Stomach (tissue), 9 donors: Measurements from ENCODE around the gene LPCAT4. TPM values are rescaled to one million over a fixed set of nuclear protein-coding genes. Genes with fewer than 3 reads are reported as not detected.

ENCODE experiments used
- DNase-seq, 2 donors: peaks; one replicate each; pipeline versions ENCODE4 v3.0.0 to v3.0.0-alpha.2; 2013 to 2019
- H3K27ac ChIP-seq, 5 donors: fragments of 200-600 bp in 4 of 5; sonication (generic) in 4 of 5; one replicate each; pipeline ENCODE4 v1.5.1; 2013 to 2019; ENCODE audit warnings: mild to moderate bottlenecking in 1 of 5, moderate library complexity in 1 of 5
- H3K27me3 ChIP-seq, 3 donors: fragments of 200-600 bp; sonication (generic); one replicate each; pipeline ENCODE4 v1.5.1; 2017 to 2019; ENCODE audit warnings: mixed run types in 1 of 3
- H3K36me3 ChIP-seq, 4 donors: fragments of 200-600 bp; sonication (generic); 1 replicate in 3 of 4; 2 replicates in 1 of 4; pipeline ENCODE4 v1.5.1; 2016 to 2019
- H3K4me1 ChIP-seq, 4 donors: fragments of 200-600 bp; sonication (generic); one replicate each; pipeline ENCODE4 v1.5.1; 2016 to 2019
- H3K4me3 ChIP-seq, 4 donors: fragments of 200-600 bp; sonication (generic) in 3 of 4; one replicate each; pipeline ENCODE4 v1.5.1; 2016 to 2019; ENCODE audit warnings: mild to moderate bottlenecking in 1 of 4
- H3K9me3 ChIP-seq, 4 donors: fragments of 200-600 bp; sonication (generic); one replicate each; pipeline ENCODE4 v1.5.1; 2016 to 2019
- EP300 ChIP-seq: sonication (generic); formaldehyde crosslinking; IDR thresholded peaks from one replicate; pipeline ENCODE4 v1.6.1; 2017; ENCODE audit warnings: antibody characterized with exemption
- POLR2A ChIP-seq, 4 donors: fragments of 450-650 bp; IDR thresholded peaks; one replicate each; pipeline ENCODE4 v1.6.1; 2016; ENCODE audit warnings: antibody characterized with exemption in 4 of 4, control low read depth in 2 of 4, mild to moderate bottlenecking in 1 of 4, moderate library complexity in 1 of 4
- POLR2AphosphoS5 ChIP-seq, 3 donors: sonication (generic); formaldehyde crosslinking; IDR thresholded peaks; one replicate each; pipeline ENCODE4 v1.6.1; 2016; ENCODE audit warnings: antibody characterized with exemption in 3 of 3
- whole genome bisulfite sequencing, 5 donors: extraction: QIAGEN DNeasy Blood & Tissue Kit in 3 of 5; methylation state at CpG; one replicate each; pipeline versions ENCODE4 v1.1.5 to v1.1.7; 2013 to 2018; 5-methylcytosine and 5-hydroxymethylcytosine counted together
- intact Hi-C: fragments of 100-400 bp; cut with DNase I; formaldehyde crosslinking; loops from one replicate; pipeline ENCODE4 v1.15.1; 2023; ENCODE audit warnings: low total_unique reads
- polyA plus RNA-seq, 3 donors: library from polyadenylated mRNA; stranded (reverse); fragments of 200-250 nt; gene quantifications; one replicate each; pipeline ENCODE4 v1.2.3, GENCODE V29; 2013
- total RNA-seq, 5 donors: library from RNA; depleted of rRNA; stranded (reverse); fragments of >200 nt; gene quantifications; one replicate each; pipeline versions ENCODE4 v1.1.0 to v1.2.3, GENCODE V29; 2014 to 2016
- TF ChIP-seq, protein P1 (sequence below), 7 experiments: fragments of 450-650 bp in 4 of 7; fragments of 200-600 bp in 3 of 7; sonication (generic) in 3 of 7; IDR thresholded peaks; one replicate each; pipeline ENCODE4 v1.5.1; 2016 to 2019; ENCODE audit warnings: antibody characterized with exemption in 7 of 7, control low read depth in 2 of 7, mild to moderate bottlenecking in 1 of 7
- donor health status: healthy with polysubstance abuse.
- donor health status: Bipolar disorder and iron deficiency.
- donor health status: healthy.

Gene LPCAT4
- total and polyA plus RNA-seq, 8 donors, result 11.6 to 206 (median 65.1) TPM

DNA sequence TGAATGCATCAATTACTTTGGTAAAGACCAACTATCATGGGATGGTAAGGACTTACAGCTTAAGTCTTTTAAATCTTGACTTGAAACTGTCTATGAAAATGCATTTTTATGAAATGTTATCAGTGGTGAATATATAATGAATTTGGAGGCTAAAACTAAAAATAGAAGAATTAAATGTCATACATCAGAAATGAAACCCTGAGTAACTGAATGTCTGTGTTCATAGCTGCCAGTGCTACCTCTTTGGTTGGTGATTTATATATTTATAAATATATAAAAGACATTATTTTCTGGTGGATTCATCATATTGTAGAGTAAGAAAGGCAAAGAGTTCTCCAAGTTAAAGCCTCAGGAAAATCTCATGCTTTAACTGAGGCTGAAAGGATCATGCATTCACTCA is 41.6 kb downstream of the LPCAT4 start:
- intact Hi-C loops, result no loop called here
- H3K36me3 ChIP-seq, result no peaks in the 10 kb centered on the region
- no peak overlapping the region for H3K27ac ChIP-seq
- no peak overlapping the region for H3K4me3 ChIP-seq
- H3K9me3 ChIP-seq, result no peaks in the 10 kb centered on the region
- TF ChIP-seq POLR2AphosphoS5 (IDR thresholded peaks at IDR 0.05) (no peak), POLR2A (IDR thresholded peaks at IDR 0.05) (no peak), EP300 (no peak)
- TF ChIP-seq, protein P1, sequence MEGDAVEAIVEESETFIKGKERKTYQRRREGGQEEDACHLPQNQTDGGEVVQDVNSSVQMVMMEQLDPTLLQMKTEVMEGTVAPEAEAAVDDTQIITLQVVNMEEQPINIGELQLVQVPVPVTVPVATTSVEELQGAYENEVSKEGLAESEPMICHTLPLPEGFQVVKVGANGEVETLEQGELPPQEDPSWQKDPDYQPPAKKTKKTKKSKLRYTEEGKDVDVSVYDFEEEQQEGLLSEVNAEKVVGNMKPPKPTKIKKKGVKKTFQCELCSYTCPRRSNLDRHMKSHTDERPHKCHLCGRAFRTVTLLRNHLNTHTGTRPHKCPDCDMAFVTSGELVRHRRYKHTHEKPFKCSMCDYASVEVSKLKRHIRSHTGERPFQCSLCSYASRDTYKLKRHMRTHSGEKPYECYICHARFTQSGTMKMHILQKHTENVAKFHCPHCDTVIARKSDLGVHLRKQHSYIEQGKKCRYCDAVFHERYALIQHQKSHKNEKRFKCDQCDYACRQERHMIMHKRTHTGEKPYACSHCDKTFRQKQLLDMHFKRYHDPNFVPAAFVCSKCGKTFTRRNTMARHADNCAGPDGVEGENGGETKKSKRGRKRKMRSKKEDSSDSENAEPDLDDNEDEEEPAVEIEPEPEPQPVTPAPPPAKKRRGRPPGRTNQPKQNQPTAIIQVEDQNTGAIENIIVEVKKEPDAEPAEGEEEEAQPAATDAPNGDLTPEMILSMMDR (IDR thresholded peaks at IDR 0.05), result no peak
- no peaks in the 10 kb centered on the region for H3K4me1 ChIP-seq
- no peak for DNase-seq
- no peaks in the 10 kb centered on the region for H3K27me3 ChIP-seq

DNA sequence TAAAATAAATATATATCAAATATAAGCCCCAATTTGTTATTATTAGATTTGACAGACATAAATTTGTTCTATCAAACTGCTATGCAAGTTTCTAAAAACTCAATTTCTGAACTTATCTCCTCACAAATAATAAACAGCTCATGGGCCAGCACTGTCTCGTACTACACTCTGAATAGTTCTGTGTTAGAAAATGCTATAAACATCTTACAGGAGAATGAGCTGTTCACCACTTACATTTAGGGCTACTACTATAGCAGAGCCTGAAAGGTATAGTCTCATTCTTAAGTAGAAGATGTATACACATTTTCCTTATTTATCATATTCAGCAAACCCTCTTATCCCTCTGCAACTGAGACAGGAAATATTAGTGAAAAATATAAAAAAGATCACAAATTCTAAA is 42.1 kb downstream of the LPCAT4 start:
- Histone ChIP-seq H3K4me1 (no peaks in the 10 kb centered on the region), H3K36me3 (no peaks in the 10 kb centered on the region), H3K27ac (no peak overlapping the region), H3K27me3 (no peaks in the 10 kb centered on the region), H3K9me3 (no peaks in the 10 kb centered on the region), H3K4me3 (no peak overlapping the region)
- intact Hi-C loops, result no loop called here
- TF ChIP-seq POLR2AphosphoS5 (IDR thresholded peaks at IDR 0.05) (no peak), EP300 (no peak)
- TF ChIP-seq, protein P1 (IDR thresholded peaks at IDR 0.05), result no peak
- DNase-seq, result no peak
- 79 to 97% (median 95%) methylated on average over 1 of the region's 1 CpG for WGBS, 5 donors

DNA sequence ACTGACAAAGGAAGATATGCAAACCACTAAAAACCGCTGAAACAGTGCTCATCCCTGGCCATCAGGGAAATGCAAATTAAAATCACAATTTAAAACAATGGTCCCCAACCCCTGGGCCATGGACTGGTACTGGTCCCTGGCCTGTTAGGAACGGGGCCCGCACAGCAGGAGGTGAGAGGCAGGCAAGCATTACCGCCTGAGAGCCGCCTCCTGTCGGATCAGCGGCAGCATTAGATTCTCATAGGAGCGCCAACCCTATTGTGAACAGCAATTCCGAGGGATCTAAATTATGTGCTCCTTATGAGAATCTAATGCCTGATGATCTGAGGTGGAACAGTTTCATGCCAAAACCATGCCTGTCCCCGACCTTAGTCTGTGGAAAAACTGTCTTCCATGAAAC is 43.8 kb downstream of the LPCAT4 start:
- no peak overlapping the region for H3K4me3 ChIP-seq
- TF ChIP-seq, protein P1 (IDR thresholded peaks at IDR 0.05), result no peak
- no peak for TF ChIP-seq POLR2A (IDR thresholded peaks at IDR 0.05)
- no peak for TF ChIP-seq POLR2AphosphoS5 (IDR thresholded peaks at IDR 0.05)
- TF ChIP-seq EP300, result no peak
- no peak for DNase-seq
- peaks cover 0 to 10% (median 6%) of the 10 kb centered on the region in 4 donors for H3K4me1 ChIP-seq
- no peaks in the 10 kb centered on the region for H3K27me3 ChIP-seq
- H3K9me3 ChIP-seq, result no peaks in the 10 kb centered on the region
- no peaks in the 10 kb centered on the region for H3K36me3 ChIP-seq
- intact Hi-C loops, result no loop called here
- H3K27ac ChIP-seq, result no peak overlapping the region
- 89 to 98% (median 97%) methylated on average over 10 of the region's 10 CpGs for WGBS, 5 donors

DNA sequence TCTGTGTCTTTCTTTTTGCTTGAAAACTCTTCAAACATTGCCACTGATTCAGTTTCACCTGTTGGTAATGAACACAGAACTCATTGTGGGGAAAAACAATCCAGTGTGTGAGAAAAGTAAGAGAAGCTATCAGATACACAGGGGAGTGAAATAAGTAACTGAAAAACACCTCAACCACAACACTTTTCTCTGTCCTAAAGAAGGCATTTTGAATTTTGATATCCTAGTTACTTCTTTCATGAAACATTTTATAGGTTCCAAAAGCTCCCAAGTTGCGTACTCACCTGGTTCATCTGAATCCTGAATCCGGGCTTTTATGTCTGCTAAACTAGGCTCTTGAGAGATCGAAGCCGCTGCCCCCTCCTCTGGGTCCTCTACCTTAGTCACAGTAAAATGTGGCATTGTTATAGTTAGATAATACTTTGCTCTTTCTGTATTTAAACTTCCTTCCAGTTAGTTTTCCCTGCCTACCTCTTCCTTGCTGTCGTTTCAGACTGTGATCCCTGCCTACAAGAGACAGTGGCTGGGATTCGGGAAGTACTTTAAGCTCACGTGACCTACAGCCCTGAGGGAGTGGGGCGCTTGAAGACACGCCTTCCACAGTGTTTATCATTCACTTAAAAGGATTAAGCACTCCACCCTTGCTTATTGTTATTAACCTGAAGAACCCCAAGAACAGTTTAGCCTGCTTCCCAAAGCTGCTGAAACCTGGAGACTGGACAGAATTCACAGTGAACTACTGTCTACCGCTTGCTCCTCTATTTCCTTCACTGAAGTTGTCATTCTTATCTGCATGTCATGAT is 48.5 kb downstream of the LPCAT4 start:
- intact Hi-C loops, result no loop called here

More for the DNA sequence above, 48.5 kb downstream of the LPCAT4 start:
- no peak for TF ChIP-seq POLR2A (IDR thresholded peaks at IDR 0.05)
- TF ChIP-seq POLR2AphosphoS5 (IDR thresholded peaks at IDR 0.05), result peak; percentile 20 to 92 (median 71)
- WGBS, 5 donors, result 3 to 8% (median 4%) methylated on average over 10 of the region's 10 CpGs
- Histone ChIP-seq H3K9me3 (no peaks in the 10 kb centered on the region), H3K36me3 (peaks cover 0 to 10% (median 3%) of the 10 kb centered on the region in 4 donors), H3K4me3 (peak overlapping the region; percentile 46 to 51 (median 48)), H3K27ac (peak overlapping the region in 4 of 5 donors; percentile 5 to 74 (median 70)), H3K4me1 (peaks cover 0 to 33% (median 19%) of the 10 kb centered on the region in 4 donors), H3K27me3 (no peaks in the 10 kb centered on the region)
- DNase-seq, result peak; percentile 67 to 87
